ENCODE data around the gene CREBRF.
"Not testable (repeated sequence)": the region's sequence is repeated elsewhere in the genome, so short reads cannot be mapped to it uniquely, and the experiment has no call there.

CREBRF gene, protein sequence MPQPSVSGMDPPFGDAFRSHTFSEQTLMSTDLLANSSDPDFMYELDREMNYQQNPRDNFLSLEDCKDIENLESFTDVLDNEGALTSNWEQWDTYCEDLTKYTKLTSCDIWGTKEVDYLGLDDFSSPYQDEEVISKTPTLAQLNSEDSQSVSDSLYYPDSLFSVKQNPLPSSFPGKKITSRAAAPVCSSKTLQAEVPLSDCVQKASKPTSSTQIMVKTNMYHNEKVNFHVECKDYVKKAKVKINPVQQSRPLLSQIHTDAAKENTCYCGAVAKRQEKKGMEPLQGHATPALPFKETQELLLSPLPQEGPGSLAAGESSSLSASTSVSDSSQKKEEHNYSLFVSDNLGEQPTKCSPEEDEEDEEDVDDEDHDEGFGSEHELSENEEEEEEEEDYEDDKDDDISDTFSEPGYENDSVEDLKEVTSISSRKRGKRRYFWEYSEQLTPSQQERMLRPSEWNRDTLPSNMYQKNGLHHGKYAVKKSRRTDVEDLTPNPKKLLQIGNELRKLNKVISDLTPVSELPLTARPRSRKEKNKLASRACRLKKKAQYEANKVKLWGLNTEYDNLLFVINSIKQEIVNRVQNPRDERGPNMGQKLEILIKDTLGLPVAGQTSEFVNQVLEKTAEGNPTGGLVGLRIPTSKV

DNA sequence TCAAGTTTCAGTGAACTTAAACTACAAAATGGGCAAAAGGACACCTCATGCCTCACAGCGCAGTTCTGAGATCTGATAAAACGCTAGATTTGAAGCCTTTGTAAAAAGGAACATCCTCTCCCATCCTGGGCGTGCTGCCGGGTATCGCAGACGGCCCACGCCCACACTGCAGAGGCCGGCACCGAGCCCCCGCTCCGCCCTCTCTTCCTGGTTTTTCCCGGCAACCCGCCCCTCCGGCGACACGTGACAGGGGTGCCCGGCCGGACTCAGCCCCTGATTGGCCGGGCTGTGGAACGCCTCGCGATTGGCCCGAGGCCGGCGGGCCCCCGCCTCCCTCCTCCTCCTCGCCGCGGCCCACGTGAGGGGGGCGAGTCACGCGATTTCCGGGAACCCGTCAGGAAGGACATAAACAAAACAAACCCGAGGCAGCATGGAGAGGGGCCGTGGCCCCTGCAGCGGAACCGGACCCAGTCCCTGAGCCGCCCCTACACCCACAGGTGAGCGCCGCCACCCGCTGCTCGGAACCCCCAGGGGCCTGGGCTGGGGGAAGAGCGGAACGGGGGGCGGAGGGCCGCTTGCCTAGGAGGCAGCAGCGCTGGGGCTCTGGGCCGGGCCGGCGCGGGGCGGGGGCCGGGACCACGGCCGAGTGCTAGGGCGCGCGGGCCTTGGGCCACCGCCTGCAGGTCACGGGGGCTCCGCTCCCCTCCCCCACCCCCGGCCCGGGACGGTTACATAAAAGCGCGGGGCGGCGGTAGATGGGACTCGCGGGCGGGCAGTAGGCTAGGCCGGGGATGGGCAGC is at the start of gene CREBRF:
Gene CREBRF (plus strand): TSS at position 370 of the 800 bp plus-strand sequence. CDS start 24,424 bp downstream, outside the sequence.
- DNase-seq (ENCODE audit: low spot score): peak; percentile 96

DNA sequence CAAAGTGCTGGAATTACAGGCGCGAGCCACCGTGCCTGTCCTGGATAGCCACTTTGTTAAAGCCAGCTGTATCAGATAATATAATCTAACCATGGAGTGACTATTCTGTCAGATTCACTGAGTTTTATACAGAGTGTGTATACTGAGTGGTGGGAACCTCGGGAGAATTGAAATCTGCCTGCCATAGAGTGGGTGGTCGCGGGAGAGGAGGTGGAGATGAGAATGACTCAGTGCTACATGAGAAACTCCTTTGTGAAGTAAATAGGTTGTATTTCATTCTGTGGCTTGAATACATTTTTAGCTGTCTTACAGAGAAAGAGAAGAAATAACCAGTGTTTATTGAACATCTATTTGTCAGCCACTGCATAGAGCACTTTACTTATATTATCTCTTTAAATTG is 46.1 kb upstream of the CREBRF start:
- no peak for DNase-seq (ENCODE audit: low spot score)

- peak; percentile 74 for DNase-seq (ENCODE audit: low spot score)
Measured at GRCh38 chr5:173010547-173011464, 45.3 kb upstream of the CREBRF start.

DNA sequence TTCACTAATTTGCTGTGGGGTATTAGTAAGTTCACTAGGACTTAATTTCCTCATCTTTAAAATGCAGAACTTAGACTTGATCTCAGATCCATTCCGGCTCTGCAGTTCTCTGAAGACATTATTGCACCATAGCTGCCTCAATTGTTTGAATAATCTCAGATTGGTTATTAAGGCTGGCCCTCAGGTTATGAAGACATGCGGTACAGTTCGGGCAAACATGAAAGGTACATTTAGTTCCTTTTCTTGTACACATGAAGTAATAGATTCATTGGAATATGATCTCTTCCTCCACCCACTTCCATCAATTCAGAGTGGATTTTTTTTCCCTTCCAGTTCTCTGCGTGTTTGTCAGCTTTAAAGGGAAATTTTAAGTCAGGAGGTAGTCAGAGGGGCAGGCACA is 44.6 kb upstream of the CREBRF start:
- no peak for DNase-seq (ENCODE audit: low spot score)

DNA sequence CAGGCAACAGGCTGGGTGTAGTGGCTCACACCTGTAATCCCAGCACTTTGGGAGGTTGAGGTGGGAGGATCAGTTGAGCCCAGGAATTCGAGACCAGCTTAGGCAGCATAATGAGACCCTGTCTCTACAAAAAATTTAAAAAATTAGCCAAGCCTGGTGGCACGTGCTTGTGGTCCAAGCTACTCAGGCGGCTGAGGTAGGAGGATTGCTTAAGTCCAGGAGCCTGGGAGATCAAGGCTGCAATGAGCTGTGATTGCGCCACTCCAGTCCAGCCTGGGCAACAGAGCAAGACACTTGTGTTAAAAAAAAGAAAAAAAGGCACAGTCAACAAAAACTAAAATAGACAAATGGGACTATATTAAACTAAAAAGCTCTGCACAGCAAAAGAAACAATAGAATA is 43.3 kb upstream of the CREBRF start:
- DNase-seq (ENCODE audit: low spot score): no peak

DNA sequence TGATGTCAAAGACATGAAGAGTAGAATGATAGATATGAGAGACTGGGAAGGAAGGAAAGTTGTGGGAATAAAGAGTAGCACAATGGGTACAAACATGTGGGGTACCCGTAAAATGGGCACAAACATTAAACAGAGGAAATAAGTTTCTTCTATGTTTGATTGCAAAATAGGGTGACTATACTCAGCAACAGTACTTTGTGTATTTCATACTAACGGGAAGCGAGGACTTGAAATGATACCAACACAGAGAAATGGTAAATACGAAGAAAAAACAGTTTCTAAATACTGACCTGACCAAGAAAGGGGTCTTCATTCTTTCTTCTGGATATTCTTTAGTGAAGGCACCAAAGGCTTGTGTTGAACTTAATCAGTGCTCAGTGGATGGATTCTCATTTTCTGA is 41.5 kb upstream of the CREBRF start:
- no peak for DNase-seq (ENCODE audit: low spot score)

GRCh38 chr5:173015192-173015591 is 41.0 kb upstream of the CREBRF start:
- no peak for DNase-seq (ENCODE audit: low spot score)

DNA sequence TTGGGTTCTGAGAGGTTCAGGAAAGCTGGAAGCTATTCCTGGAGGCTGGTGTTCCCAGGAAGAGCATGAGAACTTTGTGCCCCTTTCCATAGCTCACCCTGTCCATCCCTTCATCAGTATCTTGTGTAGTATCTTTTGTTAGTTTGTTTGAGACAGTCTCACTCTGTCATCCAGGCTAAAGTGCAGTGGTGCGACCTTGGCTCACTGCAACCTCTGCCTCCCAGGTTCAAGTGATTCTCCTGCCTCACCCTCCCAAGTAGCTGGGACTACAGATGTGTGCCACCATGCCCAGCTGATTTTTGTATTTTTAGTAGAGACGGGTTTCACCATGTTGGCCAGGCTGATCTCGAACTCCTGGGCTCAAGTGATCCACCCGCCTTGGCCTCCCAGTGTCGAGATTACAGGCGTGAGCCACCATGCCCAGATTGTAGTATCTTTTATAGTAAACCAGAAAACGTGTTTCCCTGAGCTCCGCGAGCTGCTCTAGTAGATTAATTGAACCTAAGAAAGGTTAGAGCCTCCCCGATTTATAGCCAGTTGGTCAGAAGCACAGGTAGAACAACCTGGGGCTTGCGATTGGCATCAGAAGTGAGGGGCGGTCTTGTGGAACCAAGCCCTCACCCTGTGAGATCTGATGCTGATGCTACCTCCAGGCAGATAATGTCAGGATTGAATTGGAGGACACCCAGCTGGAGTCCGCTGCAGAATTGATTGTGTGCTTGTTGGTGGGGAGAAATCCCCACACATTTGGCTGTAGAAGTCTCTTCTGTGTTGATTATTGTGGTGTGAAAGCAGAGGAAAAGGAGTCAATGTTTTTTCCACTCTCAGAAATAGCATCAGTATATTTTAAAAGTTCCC is 40.3 kb upstream of the CREBRF start:
- DNase-seq (ENCODE audit: low spot score): no peak

DNA sequence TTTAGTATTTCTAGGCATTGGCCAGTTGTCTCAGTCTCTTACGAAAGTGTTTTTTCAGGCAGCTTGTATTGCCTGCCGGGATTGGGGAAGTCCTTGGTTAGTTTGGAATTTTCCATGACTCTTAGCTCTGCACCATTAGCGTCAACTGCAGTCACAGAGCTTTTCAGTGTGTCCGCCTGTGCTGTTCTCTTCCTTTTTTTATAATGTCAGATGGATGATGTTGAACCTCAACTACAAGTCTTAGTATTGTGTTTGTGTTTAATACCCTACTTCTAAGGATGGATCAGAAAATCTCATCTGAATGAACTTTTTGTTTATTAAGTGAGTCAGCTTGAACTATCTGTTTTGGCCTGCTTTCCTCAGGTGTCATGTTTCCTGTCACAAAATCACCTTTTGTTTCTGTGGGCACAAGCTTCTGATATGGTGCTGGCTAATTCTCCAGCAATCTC is 39.5 kb upstream of the CREBRF start:
- DNase-seq (ENCODE audit: low spot score): peak; percentile 72

DNA sequence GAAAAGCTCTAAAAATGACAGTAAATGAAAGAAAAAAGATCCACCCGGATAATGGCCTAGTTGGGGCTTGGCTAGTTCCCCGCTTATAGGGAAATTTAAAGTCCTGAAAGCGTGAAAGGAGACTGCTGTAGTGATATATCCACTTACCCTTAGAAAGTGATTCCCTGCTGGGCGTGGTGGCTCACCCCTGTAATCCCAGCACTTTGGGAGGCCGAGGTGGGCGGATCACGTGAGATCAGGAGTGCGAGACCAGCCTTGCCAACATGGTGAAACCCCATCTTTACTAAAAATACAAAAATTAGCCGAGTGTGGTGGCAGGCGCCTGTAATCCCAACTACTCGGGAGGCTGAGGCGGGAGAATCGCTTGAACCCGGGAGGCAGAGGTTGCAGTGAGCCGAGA is 39.1 kb upstream of the CREBRF start:
- not testable (repeated sequence) for DNase-seq (ENCODE audit: low spot score)

- DNase-seq (ENCODE audit: low spot score): no peak
Measured at GRCh38 chr5:173018358-173018757, 37.8 kb upstream of the CREBRF start.

GRCh38 chr5:173020154-173020581 is 36.0 kb upstream of the CREBRF start:
- no peak for DNase-seq (ENCODE audit: low spot score)

GRCh38 chr5:173020643-173021042 is 35.5 kb upstream of the CREBRF start:
- DNase-seq (ENCODE audit: low spot score): peak; percentile 83

GRCh38 chr5:173025651-173026050 is 30.5 kb upstream of the CREBRF start:
- DNase-seq (ENCODE audit: low spot score): no peak

DNA sequence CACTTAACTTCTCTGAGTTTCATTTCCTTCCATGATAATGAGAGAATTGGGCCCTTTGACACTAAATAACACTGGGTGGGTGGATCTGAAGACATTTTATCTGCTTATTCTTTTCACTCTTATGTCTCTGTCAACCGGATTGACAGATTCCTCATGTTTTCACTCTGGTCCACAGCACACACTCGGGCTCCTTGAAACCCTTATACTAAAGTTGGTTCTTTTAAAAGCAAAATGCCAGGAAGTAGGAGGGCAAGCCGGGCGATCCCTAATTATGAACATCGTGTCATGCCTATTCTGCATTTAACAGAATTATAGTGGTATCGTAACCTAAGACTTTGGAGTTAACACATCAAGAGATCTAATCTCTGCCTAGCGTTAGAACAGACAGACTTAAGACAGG is 28.2 kb upstream of the CREBRF start:
- DNase-seq (ENCODE audit: low spot score): no peak

GRCh38 chr5:173028811-173029327 is 27.3 kb upstream of the CREBRF start:
- DNase-seq (ENCODE audit: low spot score): no peak

- DNase-seq (ENCODE audit: low spot score): no peak
Measured at GRCh38 chr5:173029499-173029921, 26.6 kb upstream of the CREBRF start.

DNA sequence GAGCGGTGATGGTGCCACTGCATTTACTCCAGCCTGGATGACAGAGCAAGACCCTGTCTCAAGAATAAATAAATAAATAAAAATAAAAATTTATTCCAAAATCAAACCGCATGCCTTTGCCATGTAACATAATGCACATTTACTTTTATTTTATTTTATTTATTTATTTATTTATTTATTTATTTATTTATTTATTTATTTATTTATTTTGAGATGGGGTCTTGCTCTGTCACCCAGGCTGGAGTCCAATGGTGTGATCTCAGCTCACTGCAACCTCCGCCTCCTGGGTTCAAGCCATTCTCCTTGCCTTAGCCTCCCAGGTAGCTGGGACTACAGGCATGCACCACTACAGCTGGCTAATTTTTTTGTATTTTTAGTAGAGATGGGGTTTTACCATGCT is 24.1 kb upstream of the CREBRF start:
- not testable (repeated sequence) for DNase-seq (ENCODE audit: low spot score)

GRCh38 chr5:173032730-173033129 is 23.4 kb upstream of the CREBRF start:
- DNase-seq (ENCODE audit: low spot score): no peak

- DNase-seq (ENCODE audit: low spot score): no peak
Measured at GRCh38 chr5:173033923-173034322, 22.2 kb upstream of the CREBRF start.

Measured in Ammon's horn (tissue), 1 donor.